Tibial artery (tissue), 4 donors: ENCODE data around the gene SECTM1.

Source experiments
- DNase-seq, 2 donors: peaks; one replicate each; pipeline ENCODE4 v3.0.0-alpha.2; 2019
- H3K27ac ChIP-seq, 2 donors: fragments of 200-600 bp; sonication (generic) in 1 of 2; 1 replicate in 1 of 2; 2 replicates in 1 of 2; pipeline ENCODE4 v1.5.1; 2018 to 2019; ENCODE audit warnings: mild to moderate bottlenecking in 1 of 2
- H3K27me3 ChIP-seq, 2 donors: fragments of 200-600 bp; sonication (generic) in 1 of 2; one replicate each; pipeline versions ENCODE4 v1.5.1 to v1.6.0; 2016 to 2019
- H3K36me3 ChIP-seq, 3 donors: fragments of 200-600 bp; sonication (generic) in 2 of 3; one replicate each; pipeline ENCODE4 v1.5.1; 2016 to 2019; ENCODE audit warnings: mild to moderate bottlenecking in 2 of 3
- H3K4me1 ChIP-seq, 4 donors: fragments of 200-600 bp; sonication (generic) in 2 of 4; 1 replicate in 3 of 4; 2 replicates in 1 of 4; pipeline ENCODE4 v1.5.1; 2016 to 2019
- H3K4me3 ChIP-seq, 2 donors: fragments of 200-600 bp; sonication (generic) in 1 of 2; 1 replicate in 1 of 2; 2 replicates in 1 of 2; pipeline ENCODE4 v1.5.1; 2018 to 2019; ENCODE audit warnings: mild to moderate bottlenecking in 2 of 2
- H3K9me3 ChIP-seq, 3 donors: fragments of 200-600 bp; sonication (generic) in 1 of 3; one replicate each; pipeline ENCODE4 v1.5.1; 2016 to 2019
- intact Hi-C: fragments of 100-400 bp; cut with DNase I; formaldehyde crosslinking; loops from one replicate; pipeline ENCODE4 v1.15.0; 2023; ENCODE audit warnings: low total_unique reads
- TF ChIP-seq, protein P1 (sequence below), 2 experiments: fragments of 200-600 bp in 1 of 2; fragments of 450-650 bp in 1 of 2; IDR thresholded peaks; one replicate each; pipeline ENCODE4 v1.5.1; 2017 to 2019; ENCODE audit warnings: antibody characterized with exemption in 2 of 2, mild to moderate bottlenecking in 1 of 2, moderate library complexity in 1 of 2

SECTM1 gene

DNA sequence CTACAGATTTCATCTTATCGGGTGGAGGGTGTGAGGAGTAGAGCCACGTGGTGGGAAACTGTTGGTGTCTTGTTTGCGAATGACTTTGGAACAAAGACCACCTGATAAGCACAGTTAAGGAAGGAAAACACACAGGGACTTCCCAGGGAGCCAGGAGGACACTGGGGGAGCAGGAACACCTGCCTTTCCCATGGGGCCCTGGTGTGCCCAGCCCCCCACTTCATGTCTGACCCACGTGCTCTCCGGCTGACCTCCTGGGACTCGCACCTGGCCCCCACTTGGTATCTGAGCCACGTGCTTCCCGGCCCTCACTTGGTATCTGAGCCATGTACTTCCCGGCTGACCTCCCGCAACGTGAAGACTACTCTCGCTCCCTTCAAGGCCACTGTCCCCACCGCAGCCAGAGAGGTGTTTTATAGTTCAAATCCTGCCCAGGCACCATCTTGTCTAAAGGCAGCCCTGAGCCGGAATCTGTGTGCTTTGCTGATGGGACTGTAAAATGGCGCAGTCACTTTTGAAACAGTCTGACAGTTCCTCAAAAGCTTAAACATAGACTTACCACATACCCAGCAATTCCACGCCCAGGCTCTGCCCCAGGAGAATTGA is 54.7 kb downstream of the SECTM1 start:
- no peak for DNase-seq
- no peak overlapping the region for H3K27ac ChIP-seq
- intact Hi-C loops, result no loop called here

DNA sequence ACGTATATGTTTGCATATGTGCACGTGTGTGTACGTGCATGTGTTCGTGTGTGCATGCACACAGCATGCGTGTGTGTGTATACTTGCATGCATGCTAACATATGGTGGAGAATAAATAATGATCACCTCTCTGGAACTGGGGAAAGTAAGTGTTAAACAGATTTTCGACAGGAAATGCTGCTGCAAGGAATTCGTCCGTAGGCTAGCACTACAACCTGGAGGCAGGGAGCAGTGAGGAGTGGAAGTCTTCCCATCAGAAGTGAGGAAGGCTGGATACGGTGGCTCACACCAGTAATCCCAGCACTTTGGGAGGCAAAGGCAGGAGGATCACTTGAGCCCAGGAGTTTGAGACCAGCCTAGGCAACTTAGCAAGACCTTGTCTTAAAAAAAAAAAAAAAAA is 55.3 kb downstream of the SECTM1 start:
- Histone ChIP-seq H3K27ac (no peak overlapping the region), H3K4me1 (peaks cover 0 to 28% (median 7%) of the 10 kb centered on the region in 4 donors), H3K9me3 (no peaks in the 10 kb centered on the region), H3K36me3 (peaks cover 0 to 12% (median 0%) of the 10 kb centered on the region in 3 donors), H3K4me3 (no peak overlapping the region), H3K27me3 (peaks cover 0 to 16% of the 10 kb centered on the region in 2 donors)
- TF ChIP-seq, protein P1, sequence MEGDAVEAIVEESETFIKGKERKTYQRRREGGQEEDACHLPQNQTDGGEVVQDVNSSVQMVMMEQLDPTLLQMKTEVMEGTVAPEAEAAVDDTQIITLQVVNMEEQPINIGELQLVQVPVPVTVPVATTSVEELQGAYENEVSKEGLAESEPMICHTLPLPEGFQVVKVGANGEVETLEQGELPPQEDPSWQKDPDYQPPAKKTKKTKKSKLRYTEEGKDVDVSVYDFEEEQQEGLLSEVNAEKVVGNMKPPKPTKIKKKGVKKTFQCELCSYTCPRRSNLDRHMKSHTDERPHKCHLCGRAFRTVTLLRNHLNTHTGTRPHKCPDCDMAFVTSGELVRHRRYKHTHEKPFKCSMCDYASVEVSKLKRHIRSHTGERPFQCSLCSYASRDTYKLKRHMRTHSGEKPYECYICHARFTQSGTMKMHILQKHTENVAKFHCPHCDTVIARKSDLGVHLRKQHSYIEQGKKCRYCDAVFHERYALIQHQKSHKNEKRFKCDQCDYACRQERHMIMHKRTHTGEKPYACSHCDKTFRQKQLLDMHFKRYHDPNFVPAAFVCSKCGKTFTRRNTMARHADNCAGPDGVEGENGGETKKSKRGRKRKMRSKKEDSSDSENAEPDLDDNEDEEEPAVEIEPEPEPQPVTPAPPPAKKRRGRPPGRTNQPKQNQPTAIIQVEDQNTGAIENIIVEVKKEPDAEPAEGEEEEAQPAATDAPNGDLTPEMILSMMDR (IDR thresholded peaks at IDR 0.05), result no peak
- intact Hi-C loops, result no loop called here
- no peak for DNase-seq

More for the DNA sequence above, 54.7 kb downstream of the SECTM1 start:
- Histone ChIP-seq H3K27me3 (peaks cover 0 to 18% of the 10 kb centered on the region in 2 donors), H3K4me1 (peaks cover 0 to 25% (median 5%) of the 10 kb centered on the region in 4 donors), H3K9me3 (no peaks in the 10 kb centered on the region), H3K4me3 (no peak overlapping the region), H3K36me3 (peaks cover 0 to 12% (median 0%) of the 10 kb centered on the region in 3 donors)
- TF ChIP-seq, protein P1 (IDR thresholded peaks at IDR 0.05), result no peak

DNA sequence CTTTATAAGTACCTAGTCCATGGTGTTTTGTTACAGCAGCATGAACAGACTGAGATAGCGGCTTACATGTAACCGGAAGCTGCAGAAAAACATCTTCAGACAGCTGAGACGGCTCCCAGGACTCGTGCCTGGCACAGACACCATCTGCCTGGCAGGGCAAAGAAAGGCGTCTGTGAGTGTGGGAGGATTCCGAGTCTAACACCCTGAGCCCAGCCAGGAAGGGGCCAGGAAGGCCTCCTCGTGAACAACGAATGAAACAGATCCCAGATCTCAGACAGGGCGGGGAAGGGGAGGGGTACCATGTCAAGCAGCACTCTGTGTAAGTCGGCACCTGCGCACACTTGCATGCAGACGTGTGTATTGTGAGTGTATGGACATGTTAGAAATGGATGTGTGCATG is 55.7 kb downstream of the SECTM1 start:
- DNase-seq, result no peak
- Histone ChIP-seq H3K27me3 (peaks cover 0 to 11% of the 10 kb centered on the region in 2 donors), H3K36me3 (peaks cover 0 to 12% (median 0%) of the 10 kb centered on the region in 3 donors), H3K27ac (no peak overlapping the region), H3K4me3 (no peak overlapping the region), H3K9me3 (no peaks in the 10 kb centered on the region), H3K4me1 (peaks cover 0 to 28% (median 7%) of the 10 kb centered on the region in 4 donors)
- TF ChIP-seq, protein P1 (IDR thresholded peaks at IDR 0.05), result no peak
- intact Hi-C loops, result no loop called here

DNA sequence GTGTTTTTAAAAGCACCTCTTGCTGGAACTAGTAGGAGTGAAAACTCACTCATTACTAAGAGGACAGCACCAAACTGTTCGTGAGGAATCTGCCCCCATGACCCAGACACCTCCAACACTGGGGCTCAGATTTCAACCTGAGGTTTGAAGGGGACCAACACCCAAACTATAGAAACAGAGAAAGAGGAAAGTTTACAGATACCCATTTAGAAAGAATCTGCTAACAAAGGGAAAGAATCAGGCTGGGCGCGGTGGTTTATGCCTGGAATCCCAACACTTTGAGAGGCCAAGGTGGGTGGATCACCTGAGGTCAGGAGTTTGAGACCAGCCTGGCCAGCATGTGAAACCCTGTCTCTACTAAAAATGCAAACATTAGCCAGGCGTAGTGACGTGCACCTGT is 56.6 kb downstream of the SECTM1 start:
- Histone ChIP-seq H3K4me1 (peaks cover 0 to 31% (median 13%) of the 10 kb centered on the region in 4 donors), H3K27me3 (peaks cover 0 to 2% of the 10 kb centered on the region in 2 donors), H3K36me3 (peaks cover 0 to 15% (median 1%) of the 10 kb centered on the region in 3 donors), H3K4me3 (no peak overlapping the region), H3K9me3 (no peaks in the 10 kb centered on the region), H3K27ac (no peak overlapping the region)
- DNase-seq, result no peak
- TF ChIP-seq, protein P1 (IDR thresholded peaks at IDR 0.05), result no peak
- intact Hi-C loops, result no loop called here

DNA sequence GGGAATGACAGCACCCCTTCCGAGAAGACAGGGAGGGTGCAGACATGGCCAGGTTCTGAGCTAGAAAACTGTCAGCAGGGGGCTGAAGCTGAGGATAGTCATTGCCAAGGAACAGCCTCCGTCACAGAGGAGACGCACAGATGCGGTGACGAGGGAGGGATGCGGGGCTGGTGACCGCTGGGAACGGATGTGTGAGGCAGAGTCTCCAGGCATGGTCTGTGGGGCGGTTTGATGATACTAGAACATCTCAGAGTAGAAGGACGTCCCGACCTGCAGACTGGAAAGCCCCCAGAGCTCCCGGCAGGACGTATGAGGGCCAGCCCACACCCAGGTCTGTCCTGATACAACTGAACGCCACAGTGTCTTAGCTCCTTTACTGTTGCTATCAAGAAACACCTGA is 58.2 kb downstream of the SECTM1 start:
- Histone ChIP-seq H3K9me3 (no peaks in the 10 kb centered on the region), H3K27me3 (no peaks in the 10 kb centered on the region), H3K4me3 (no peak overlapping the region), H3K36me3 (peaks cover 0 to 30% (median 13%) of the 10 kb centered on the region in 3 donors), H3K4me1 (peaks cover 0 to 39% (median 28%) of the 10 kb centered on the region in 4 donors), H3K27ac (no peak overlapping the region)
- intact Hi-C loops, result no loop called here
- TF ChIP-seq, protein P1 (IDR thresholded peaks at IDR 0.05), result no peak
- no peak for DNase-seq
